ENCODE results near the gene RAD23A.

GRCh38 chr19:12997967-12998940 lies 52.6 kb downstream of the RAD23A start:
- no peak for TF ChIP-seq HOXA7 (CRISPR knock-in tag; IDR thresholded peaks at IDR 0.05)
- no peak for TF ChIP-seq CTCF (IDR thresholded peaks at IDR 0.05)
- no peak for TF ChIP-seq GATA3 (IDR thresholded peaks at IDR 0.05; ENCODE audit: borderline replicate concordance)
- no peak for TF ChIP-seq ZC3H11A (IDR thresholded peaks at IDR 0.05)
- no peak for TF ChIP-seq REST (IDR thresholded peaks at IDR 0.05)
- TF ChIP-seq MAX (IDR thresholded peaks at IDR 0.05): no peak
- TF ChIP-seq POLR2A (IDR thresholded peaks at IDR 0.05; ENCODE audit: low read length): no peak
- TF ChIP-seq USF2 (IDR thresholded peaks at IDR 0.05): no peak
- no peak for TF ChIP-seq ZFP36 (IDR thresholded peaks at IDR 0.05; ENCODE audit: borderline replicate concordance, partially characterized antibody)
- no peak for TF ChIP-seq CHD4 (IDR thresholded peaks at IDR 0.05; ENCODE audit: borderline replicate concordance)

Measured in A549 (cell line).